SK-N-SH (cell line): ENCODE results near the gene STXBP1.

ENCODE experiments used
- FOXJ3 ChIP-seq: sonication (generic); formaldehyde crosslinking; IDR thresholded peaks from 2 replicates; pipeline ENCODE4 v1.5.1; 2020; ENCODE audit warnings: mild to moderate bottlenecking, missing genetic modification reagents
- NFIC ChIP-seq: IDR thresholded peaks from 2 replicates; pipeline ENCODE4 v1.4.0; 2012; ENCODE audit warnings: borderline replicate concordance
- ZBTB33 ChIP-seq: IDR thresholded peaks from 2 replicates; pipeline ENCODE4 v1.4.0; 2012; ENCODE audit warnings: low read depth, borderline replicate concordance

- TF ChIP-seq ZBTB33, result no peak
- TF ChIP-seq FOXJ3 (CRISPR knock-in tag), result no peak
- TF ChIP-seq NFIC, result no peak
Observed at GRCh38 chr9:127608104-127608966, 3.7 kb upstream of the STXBP1 start.
